HG02678 (cell line): Measurements from ENCODE around the gene PPP2R5D.
"Not testable (repeated sequence)": the region's sequence is repeated elsewhere in the genome, so short reads cannot be mapped to it uniquely, and the experiment has no call there.

Experiments used
- ATAC-seq: cut with Tn5 transposase; IDR thresholded peaks from one replicate; pipeline ENCODE4 v1.9.1; 2021; ENCODE audit warnings: mild to moderate bottlenecking, moderate library complexity; ENCODE audit not compliant: unreplicated experiment

PPP2R5D gene

GRCh38 chr6:43021270-43022047 lies 37.1 kb downstream of the PPP2R5D start, which contains the start of gene RRP36:
Gene RRP36 (plus strand): TSS chr6:43021623. CDS start chr6:43021655, 32 bp downstream.
- ATAC-seq = peak; percentile 80

GRCh38 chr6:43024436-43024835 lies 40.1 kb downstream of the PPP2R5D start:
- no peak for ATAC-seq

- no peak for ATAC-seq
Observed at GRCh38 chr6:43026365-43026764, 42.0 kb downstream of the PPP2R5D start.

- no peak for ATAC-seq
Observed at GRCh38 chr6:43029120-43029519, 44.8 kb downstream of the PPP2R5D start.

DNA sequence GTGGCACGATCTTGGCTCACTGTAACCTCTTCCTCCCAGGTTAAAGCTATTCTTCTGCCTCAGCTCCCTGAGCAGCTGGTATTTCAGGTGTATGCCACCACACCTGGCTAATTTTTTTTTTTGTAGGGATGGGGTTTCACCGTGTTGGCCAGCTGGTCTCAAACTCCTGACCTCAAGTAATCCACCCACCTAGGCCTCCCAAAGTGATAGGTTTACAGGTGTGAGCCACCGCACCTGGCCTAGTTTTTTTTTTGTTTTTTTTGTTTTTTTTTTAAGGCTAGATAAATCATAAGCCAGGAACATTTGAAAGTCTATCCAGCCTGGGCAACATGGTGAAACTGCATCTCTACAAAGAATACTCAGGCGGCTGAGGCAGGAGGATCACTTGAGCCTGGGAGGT lies 48.0 kb downstream of the PPP2R5D start:
- ATAC-seq = no peak

- ATAC-seq = no peak
Observed at GRCh38 chr6:43033496-43034189, 49.3 kb downstream of the PPP2R5D start.

GRCh38 chr6:43034190-43034525 lies 49.8 kb downstream of the PPP2R5D start:
- ATAC-seq = no peak

DNA sequence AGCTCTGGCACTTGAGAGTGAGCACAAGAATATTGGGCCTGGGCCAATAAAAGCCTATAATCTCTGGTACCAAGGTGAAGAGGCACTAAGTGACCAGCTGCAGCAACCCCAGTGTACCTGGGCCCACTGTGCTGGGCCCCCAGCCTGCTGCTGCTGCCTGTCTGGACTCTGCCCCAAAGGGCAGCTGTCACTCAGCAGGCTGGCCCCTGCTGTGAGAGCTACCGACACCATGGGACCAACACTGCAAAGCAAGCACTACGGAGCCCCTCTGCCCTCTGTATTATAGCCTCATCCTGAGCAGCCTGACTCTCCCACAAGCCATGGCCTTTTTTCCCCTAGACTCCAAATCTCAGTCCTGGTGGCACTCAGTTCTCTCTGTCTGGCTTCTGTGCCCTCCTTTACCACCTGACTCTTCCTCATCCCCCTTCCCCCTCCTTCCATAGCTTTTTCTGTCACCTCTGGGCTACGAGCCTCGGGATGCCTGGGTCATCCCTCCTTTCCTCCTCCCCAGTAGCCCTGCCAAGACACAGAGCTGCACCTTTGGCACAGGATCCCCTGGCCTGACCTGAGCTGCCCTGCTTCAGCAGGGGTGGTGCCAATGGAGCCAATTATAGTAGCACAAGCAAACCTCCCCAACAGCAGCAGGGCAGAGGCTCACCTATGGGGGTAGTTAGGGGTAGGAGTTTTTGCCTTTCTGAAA lies 51.3 kb downstream of the PPP2R5D start:
- ATAC-seq = no peak

DNA sequence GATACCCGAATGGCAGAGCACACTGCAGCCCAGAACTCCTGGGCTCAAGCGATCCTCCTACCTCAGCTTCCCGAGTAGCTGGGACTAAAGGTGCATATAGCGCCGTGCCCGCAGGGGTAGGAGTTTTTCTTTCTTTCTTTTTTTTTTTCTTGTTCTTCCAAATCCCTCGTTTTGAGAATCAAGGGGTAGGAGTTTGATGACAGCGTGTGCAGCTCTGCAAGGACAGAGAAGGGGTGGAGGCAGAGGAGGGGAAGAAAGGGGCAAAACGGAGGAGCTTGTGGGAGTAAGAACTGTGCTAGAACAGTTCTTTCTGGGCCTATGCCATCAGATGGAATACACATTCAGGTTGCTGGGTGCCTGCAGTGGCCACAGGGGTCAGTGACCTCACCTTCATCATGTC lies 52.3 kb downstream of the PPP2R5D start:
- no peak for ATAC-seq

GRCh38 chr6:43037197-43037596 lies 52.8 kb downstream of the PPP2R5D start:
- ATAC-seq = no peak

GRCh38 chr6:43037706-43038105 lies 53.3 kb downstream of the PPP2R5D start:
- no peak for ATAC-seq

- ATAC-seq = no peak
Observed at GRCh38 chr6:43038727-43039126, 54.4 kb downstream of the PPP2R5D start.

- no peak for ATAC-seq
Observed at GRCh38 chr6:43040542-43041257, 56.3 kb downstream of the PPP2R5D start.

- ATAC-seq = not testable (repeated sequence)
Observed at GRCh38 chr6:43041475-43041874, 57.1 kb downstream of the PPP2R5D start.

DNA sequence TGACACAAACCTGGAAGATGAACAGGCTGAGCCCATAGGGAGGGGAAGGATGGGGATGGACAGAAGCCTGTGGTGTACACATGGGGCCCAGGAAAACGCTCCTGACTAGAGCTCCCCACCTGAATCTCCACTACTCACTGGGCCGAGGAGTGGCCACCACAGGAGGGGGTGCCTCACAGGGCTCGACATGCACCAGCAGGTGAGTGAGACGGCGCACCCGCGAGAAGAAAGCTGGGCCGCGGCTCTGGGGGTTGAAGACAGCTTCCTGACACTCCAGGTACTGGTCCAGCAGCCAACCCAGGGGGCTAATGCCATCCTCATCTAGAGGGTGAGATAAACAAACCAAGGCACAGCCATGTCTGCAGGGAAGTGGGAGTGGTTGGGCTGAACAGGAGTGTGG lies 58.9 kb downstream of the PPP2R5D start:
- no peak for ATAC-seq

GRCh38 chr6:43045371-43045930 lies 61.1 kb downstream of the PPP2R5D start:
- no peak for ATAC-seq

DNA sequence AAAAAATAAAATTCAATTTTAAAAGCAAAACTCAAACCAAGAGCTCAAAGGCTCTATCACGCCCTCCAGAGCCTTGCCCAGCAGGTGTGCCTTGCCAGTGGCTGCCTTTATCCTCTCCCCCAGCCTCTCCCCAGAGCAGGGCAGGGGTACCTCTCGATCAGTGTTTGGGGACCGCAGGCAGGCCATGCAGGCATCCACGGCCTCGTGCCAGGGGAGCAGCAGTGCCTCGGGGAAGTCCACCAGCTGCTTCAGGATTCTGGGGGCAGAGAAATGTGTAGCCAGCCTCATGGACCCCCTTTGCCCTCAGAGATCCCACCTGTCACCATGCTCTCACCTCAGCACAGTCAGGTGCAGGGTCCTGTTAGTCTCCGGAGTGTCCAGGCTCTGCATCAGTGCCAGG lies 63.6 kb downstream of the PPP2R5D start:
- ATAC-seq = no peak

- no peak for ATAC-seq
Observed at GRCh38 chr6:43050981-43051380, 66.6 kb downstream of the PPP2R5D start.

DNA sequence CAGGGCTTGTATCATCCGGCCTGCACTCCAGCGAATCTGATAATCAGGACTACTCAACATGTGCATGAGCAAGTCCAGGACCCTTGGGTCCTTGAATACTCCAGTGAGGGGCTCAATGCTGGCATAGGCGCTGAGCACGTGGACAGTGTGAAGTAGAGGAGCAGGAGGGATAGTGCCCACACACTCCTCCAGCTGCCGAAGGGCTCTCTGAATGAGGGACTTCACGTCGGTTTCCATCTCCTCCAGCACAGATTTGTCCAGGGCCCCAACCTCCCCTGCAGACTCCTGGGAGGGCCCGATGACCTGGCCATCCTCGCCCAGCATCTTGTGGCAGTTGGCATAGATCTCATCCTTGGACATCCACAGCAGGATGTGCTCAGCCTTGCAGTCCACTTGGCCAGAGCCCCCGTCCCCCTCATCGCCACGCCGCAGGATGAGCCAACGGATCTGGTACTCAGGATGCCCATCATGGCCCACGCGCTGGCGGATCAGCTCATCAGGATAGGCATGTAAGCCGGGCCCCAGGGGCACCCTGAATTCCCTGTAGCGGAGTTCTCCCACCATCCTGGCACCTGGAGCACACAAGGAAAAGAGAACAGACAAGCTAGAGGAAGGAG lies 68.0 kb downstream of the PPP2R5D start:
- ATAC-seq = no peak

DNA sequence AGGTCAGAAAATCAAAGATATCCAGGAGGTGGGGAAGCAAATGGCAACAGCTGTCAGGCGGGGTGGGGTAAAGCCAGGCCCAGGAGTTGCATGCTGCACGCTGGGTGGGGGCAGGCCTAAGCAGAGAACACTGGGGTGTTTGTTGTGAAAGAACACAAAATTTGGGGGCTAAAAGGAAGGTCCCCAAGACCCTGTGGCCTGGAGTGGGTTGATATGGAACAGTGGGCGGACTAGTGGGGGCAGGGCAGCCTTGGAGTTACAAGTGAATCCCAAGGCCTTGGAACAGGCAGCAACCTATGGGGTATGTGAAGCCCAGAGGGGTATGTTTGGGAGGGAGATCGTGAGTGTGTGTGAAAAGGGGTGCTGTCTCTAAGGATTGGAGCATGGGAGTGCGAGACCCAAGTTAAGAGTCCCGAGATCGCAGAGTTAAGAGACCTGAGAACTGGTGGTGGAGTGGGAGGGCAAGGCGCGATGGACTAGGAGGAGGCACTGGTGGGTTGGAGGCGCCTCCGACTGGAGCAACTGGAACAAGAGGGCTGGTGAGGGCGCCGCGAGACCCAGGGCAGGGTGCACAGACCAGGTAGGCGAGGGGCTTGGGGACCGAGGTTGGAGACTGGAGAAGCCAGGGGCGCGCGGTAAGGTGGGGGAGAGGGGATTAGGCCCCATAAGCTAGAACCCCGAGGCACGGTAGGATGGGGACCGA lies 68.6 kb downstream of the PPP2R5D start:
- ATAC-seq = no peak
